Thyroid gland (tissue), 4 donors: ENCODE results near the gene PDS5B. TPM values are rescaled to one million over a fixed set of nuclear protein-coding genes. Genes with fewer than 3 reads are reported as not detected.
A peak's percentile ranks its signal among the peaks of the same experiment; 100 is the strongest.
"Not testable (repeated sequence)": the region's sequence is repeated elsewhere in the genome, so short reads cannot be mapped to it uniquely, and the experiment has no call there.

ENCODE experiments used
- DNase-seq, 2 donors: peaks; one replicate each; pipeline ENCODE4 v3.0.0-alpha.2; 2019
- H3K27ac ChIP-seq, 3 donors: fragments of 200-600 bp; sonication (generic); 1 replicate in 2 of 3; 2 replicates in 1 of 3; pipeline ENCODE4 v1.5.1; 2016 to 2019; ENCODE audit warnings: mild to moderate bottlenecking in 1 of 3, moderate library complexity in 1 of 3
- H3K27me3 ChIP-seq: fragments of 200-600 bp; sonication (generic); one replicate; pipeline ENCODE4 v1.5.1; 2019
- H3K36me3 ChIP-seq, 2 donors: fragments of 200-600 bp; sonication (generic); one replicate each; pipeline ENCODE4 v1.5.1; 2016 to 2019
- H3K4me1 ChIP-seq, 2 donors: fragments of 200-600 bp; sonication (generic); one replicate each; pipeline ENCODE4 v1.5.1; 2017 to 2019
- H3K4me3 ChIP-seq, 3 donors: fragments of 200-600 bp; sonication (generic); replicated peaks in 1 of 3; 1 replicate in 2 of 3; 2 replicates in 1 of 3; pipeline ENCODE4 v1.5.1; 2016; ENCODE audit warnings: mild to moderate bottlenecking in 1 of 3
- H3K9me3 ChIP-seq: fragments of 200-600 bp; sonication (generic); one replicate; pipeline ENCODE4 v1.5.1; 2017
- CTCF ChIP-seq, 6 experiments: fragments of 200-600 bp in 3 of 6; fragments of 450-650 bp in 3 of 6; sonication (generic) in 3 of 6; IDR thresholded peaks; one replicate each; pipeline ENCODE4 v1.5.1; 2016 to 2019; ENCODE audit warnings: antibody characterized with exemption in 6 of 6, mild to moderate bottlenecking in 2 of 6, inconsistent platforms in 1 of 6, moderate library complexity in 1 of 6
- POLR2A ChIP-seq, 2 donors: fragments of 450-650 bp; IDR thresholded peaks; one replicate each; pipeline ENCODE4 v1.6.1; 2017; ENCODE audit warnings: antibody characterized with exemption in 2 of 2, mild to moderate bottlenecking in 2 of 2, moderate library complexity in 1 of 2
- WGBS, 2 donors: methylation state at CpG; one replicate each; pipeline ENCODE4 v1.1.5; 2017; 5-methylcytosine and 5-hydroxymethylcytosine counted together
- intact Hi-C: fragments of 100-400 bp; cut with DNase I; formaldehyde crosslinking; loops from one replicate; pipeline ENCODE4 v1.15.1; 2023
- total RNA-seq, 4 donors: library from RNA; depleted of rRNA; stranded (reverse); fragments of >200 nt; gene quantifications; one replicate each; pipeline ENCODE4 v1.2.3, GENCODE V29; 2016

PDS5B gene
- total RNA-seq, 4 donors from 2014 or later, result 47.9 to 55.1 (median 49.3) TPM

- no peak overlapping the region for H3K27ac ChIP-seq
- TF ChIP-seq CTCF (IDR thresholded peaks at IDR 0.05) (no peak), POLR2A (IDR thresholded peaks at IDR 0.05) (no peak)
- H3K27me3 ChIP-seq, result no peaks in the 10 kb centered on the region
- DNase-seq, result no peak
- intact Hi-C loops, result no loop called here
- no peaks in the 10 kb centered on the region for H3K9me3 ChIP-seq
- no peaks in the 10 kb centered on the region for H3K4me1 ChIP-seq
- H3K4me3 ChIP-seq, result no peak overlapping the region
- H3K36me3 ChIP-seq, result no peaks in the 10 kb centered on the region
- WGBS, 2 donors, result 95% methylated on average over 6 of the region's 6 CpGs
These were observed 96.5 kb downstream of the PDS5B start for GRCh38 chr13:32682740-32683139.

GRCh38 chr13:32687275-32687674 is 101.0 kb downstream of the PDS5B start:
- intact Hi-C loops, result no loop called here
- Histone ChIP-seq H3K36me3 (no peaks in the 10 kb centered on the region), H3K4me3 (no peak overlapping the region), H3K27ac (no peak overlapping the region), H3K4me1 (no peaks in the 10 kb centered on the region), H3K9me3 (no peaks in the 10 kb centered on the region), H3K27me3 (no peaks in the 10 kb centered on the region)
- no peak for TF ChIP-seq POLR2A (IDR thresholded peaks at IDR 0.05)
- TF ChIP-seq CTCF (IDR thresholded peaks at IDR 0.05), result no peak
- WGBS, 2 donors, result 97% methylated on average over 2 of the region's 2 CpGs
- no peak for DNase-seq

- no peak for TF ChIP-seq CTCF (IDR thresholded peaks at IDR 0.05)
- TF ChIP-seq POLR2A (IDR thresholded peaks at IDR 0.05), result no peak
- no peak overlapping the region for H3K4me3 ChIP-seq
- H3K27me3 ChIP-seq, result no peaks in the 10 kb centered on the region
- peaks cover 0 to 13% of the 10 kb centered on the region in 2 donors for H3K4me1 ChIP-seq
- no peaks in the 10 kb centered on the region for H3K36me3 ChIP-seq
- no peak for DNase-seq
- no peaks in the 10 kb centered on the region for H3K9me3 ChIP-seq
- H3K27ac ChIP-seq, result peak overlapping the region in 1 of 3 donors; percentile 21
- 88 to 94% methylated on average over 2 of the region's 2 CpGs for WGBS, 2 donors
- intact Hi-C loops, result no loop called here
These were observed 109.5 kb downstream of the PDS5B start for GRCh38 chr13:32695602-32696250.

GRCh38 chr13:32707471-32707870 is 121.2 kb downstream of the PDS5B start:
- Histone ChIP-seq H3K27me3 (no peaks in the 10 kb centered on the region), H3K4me1 (no peaks in the 10 kb centered on the region), H3K9me3 (no peaks in the 10 kb centered on the region), H3K4me3 (no peak overlapping the region), H3K27ac (no peak overlapping the region), H3K36me3 (peaks cover 7 to 15% of the 10 kb centered on the region in 2 donors)
- 81 to 94% methylated on average over 4 of the region's 4 CpGs for WGBS, 2 donors
- TF ChIP-seq CTCF (IDR thresholded peaks at IDR 0.05) (no peak), POLR2A (IDR thresholded peaks at IDR 0.05) (no peak)
- intact Hi-C loops, result no loop called here
- no peak for DNase-seq

- Histone ChIP-seq H3K27me3 (no peaks in the 10 kb centered on the region), H3K4me3 (no peak overlapping the region), H3K9me3 (no peaks in the 10 kb centered on the region), H3K4me1 (no peaks in the 10 kb centered on the region), H3K36me3 (peaks cover 7 to 15% of the 10 kb centered on the region in 2 donors), H3K27ac (no peak overlapping the region)
- no peak for TF ChIP-seq POLR2A (IDR thresholded peaks at IDR 0.05)
- TF ChIP-seq CTCF (IDR thresholded peaks at IDR 0.05), result no peak
- intact Hi-C loops, result no loop called here
- DNase-seq, result no peak
These were observed 127.1 kb downstream of the PDS5B start for GRCh38 chr13:32713397-32713796.

GRCh38 chr13:32716201-32716600 is 129.9 kb downstream of the PDS5B start:
- H3K27ac ChIP-seq, H3K9me3 ChIP-seq, H3K27me3 ChIP-seq, H3K4me1 ChIP-seq, DNase-seq, H3K4me3 ChIP-seq, intact Hi-C loops, H3K36me3 ChIP-seq: not testable (repeated sequence)
- WGBS, 2 donors, result 96% methylated on average over 13 of the region's 21 CpGs; no CpG with 5 or more reads in 1 of the 2 donors
